Sigmoid colon (tissue), 7 donors: ENCODE results near the gene CDX2. TPM values are rescaled to one million over a fixed set of nuclear protein-coding genes. Genes with fewer than 3 reads are reported as not detected.

Source experiments
- DNase-seq: peaks from one replicate; pipeline ENCODE4 v3.0.0-alpha.2; 2019
- H3K27ac ChIP-seq, 4 donors: fragments of 200-600 bp; sonication (generic); one replicate each; pipeline ENCODE4 v1.5.1; 2016 to 2019; ENCODE audit warnings: mild to moderate bottlenecking in 1 of 4
- H3K27me3 ChIP-seq, 3 donors: fragments of 200-600 bp; sonication (generic); one replicate each; pipeline ENCODE4 v1.5.1; 2019; ENCODE audit warnings: mild to moderate bottlenecking in 1 of 3
- H3K36me3 ChIP-seq, 4 donors: fragments of 200-600 bp; sonication (generic); one replicate each; pipeline ENCODE4 v1.5.1; 2016 to 2019
- H3K4me1 ChIP-seq, 4 donors: fragments of 200-600 bp; sonication (generic); one replicate each; pipeline ENCODE4 v1.5.1; 2017 to 2019
- H3K4me3 ChIP-seq, 4 donors: fragments of 200-600 bp; sonication (generic); one replicate each; pipeline ENCODE4 v1.5.1; 2017 to 2019; ENCODE audit warnings: mild to moderate bottlenecking in 2 of 4, moderate library complexity in 1 of 4
- H3K9me3 ChIP-seq, 4 donors: fragments of 200-600 bp in 3 of 4; sonication (generic) in 3 of 4; one replicate each; pipeline versions ENCODE4 v1.5.1 to v1.6.1; 2013 to 2019
- EP300 ChIP-seq, 4 donors: sonication (generic); formaldehyde crosslinking; IDR thresholded peaks; one replicate each; pipeline ENCODE4 v1.6.1; 2017; ENCODE audit warnings: antibody characterized with exemption in 4 of 4
- POLR2A ChIP-seq, 2 donors: fragments of 450-650 bp; IDR thresholded peaks; one replicate each; pipeline ENCODE4 v1.6.1; 2016; ENCODE audit warnings: antibody characterized with exemption in 2 of 2, mild to moderate bottlenecking in 2 of 2, moderate library complexity in 2 of 2
- POLR2AphosphoS5 ChIP-seq, 4 donors: sonication (generic); formaldehyde crosslinking; IDR thresholded peaks; one replicate each; pipeline ENCODE4 v1.6.1; 2017; ENCODE audit warnings: antibody characterized with exemption in 4 of 4
- WGBS, 2 donors: extraction: QIAGEN DNeasy Blood & Tissue Kit; methylation state at CpG; one replicate each; pipeline ENCODE4 v1.1.7; 2013; 5-methylcytosine and 5-hydroxymethylcytosine counted together
- intact Hi-C: fragments of 100-400 bp; cut with DNase I; formaldehyde crosslinking; loops from one replicate; pipeline ENCODE4 v1.15.1; 2023
- polyA plus RNA-seq, 3 donors: library from polyadenylated mRNA; stranded (reverse); fragments of 200-250 nt; gene quantifications; one replicate each; pipeline ENCODE4 v1.2.3, GENCODE V29; 2013
- total RNA-seq, 4 donors: library from RNA; depleted of rRNA; stranded (reverse); fragments of >200 nt; gene quantifications; one replicate each; pipeline ENCODE4 v1.1.0, GENCODE V29; 2016
- TF ChIP-seq, protein P1 (sequence below), 4 experiments: fragments of 450-650 bp in 3 of 4; fragments of 200-600 bp in 1 of 4; IDR thresholded peaks; one replicate each; pipeline ENCODE4 v1.5.1; 2016 to 2019; ENCODE audit warnings: antibody characterized with exemption in 4 of 4, mild to moderate bottlenecking in 3 of 4, moderate library complexity in 2 of 4
- donor health status: healthy with polysubstance abuse.
- donor health status: Bipolar disorder and iron deficiency.
- donor health status: healthy.

The CDX2 gene
- total and polyA plus RNA-seq, 7 donors = 146 to 220 (median 168) TPM; not detected in 4

GRCh38 chr13:27985600-27985999 is 16.5 kb upstream of the CDX2 start:
- H3K36me3 ChIP-seq = no peaks in the 10 kb centered on the region
- no peak overlapping the region for H3K27ac ChIP-seq
- peaks cover 14 to 81% (median 47%) of the 10 kb centered on the region in 3 donors for H3K27me3 ChIP-seq
- no peak for DNase-seq
- TF ChIP-seq EP300 (IDR thresholded peaks at IDR 0.05) (no peak), POLR2AphosphoS5 (IDR thresholded peaks at IDR 0.05) (no peak), POLR2A (IDR thresholded peaks at IDR 0.05) (no peak)
- TF ChIP-seq, protein P1, sequence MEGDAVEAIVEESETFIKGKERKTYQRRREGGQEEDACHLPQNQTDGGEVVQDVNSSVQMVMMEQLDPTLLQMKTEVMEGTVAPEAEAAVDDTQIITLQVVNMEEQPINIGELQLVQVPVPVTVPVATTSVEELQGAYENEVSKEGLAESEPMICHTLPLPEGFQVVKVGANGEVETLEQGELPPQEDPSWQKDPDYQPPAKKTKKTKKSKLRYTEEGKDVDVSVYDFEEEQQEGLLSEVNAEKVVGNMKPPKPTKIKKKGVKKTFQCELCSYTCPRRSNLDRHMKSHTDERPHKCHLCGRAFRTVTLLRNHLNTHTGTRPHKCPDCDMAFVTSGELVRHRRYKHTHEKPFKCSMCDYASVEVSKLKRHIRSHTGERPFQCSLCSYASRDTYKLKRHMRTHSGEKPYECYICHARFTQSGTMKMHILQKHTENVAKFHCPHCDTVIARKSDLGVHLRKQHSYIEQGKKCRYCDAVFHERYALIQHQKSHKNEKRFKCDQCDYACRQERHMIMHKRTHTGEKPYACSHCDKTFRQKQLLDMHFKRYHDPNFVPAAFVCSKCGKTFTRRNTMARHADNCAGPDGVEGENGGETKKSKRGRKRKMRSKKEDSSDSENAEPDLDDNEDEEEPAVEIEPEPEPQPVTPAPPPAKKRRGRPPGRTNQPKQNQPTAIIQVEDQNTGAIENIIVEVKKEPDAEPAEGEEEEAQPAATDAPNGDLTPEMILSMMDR (IDR thresholded peaks at IDR 0.05) = no peak
- peaks cover 0 to 2% (median 2%) of the 10 kb centered on the region in 4 donors for H3K4me1 ChIP-seq
- H3K4me3 ChIP-seq = no peak overlapping the region
- WGBS, 2 donors = 88 to 91% methylated on average over 1 of the region's 1 CpG
- intact Hi-C loops = loop anchor here (10.0 kb wide), 1 partner anchor 1041 kb away; no protein-coding TSS in a partner anchor
- H3K9me3 ChIP-seq = no peaks in the 10 kb centered on the region

GRCh38 chr13:27982361-27982760 is 13.2 kb upstream of the CDX2 start:
- Histone ChIP-seq H3K27me3 (peaks cover 39 to 95% (median 70%) of the 10 kb centered on the region in 3 donors), H3K4me3 (no peak overlapping the region), H3K27ac (no peak overlapping the region), H3K9me3 (no peaks in the 10 kb centered on the region), H3K36me3 (no peaks in the 10 kb centered on the region), H3K4me1 (peaks cover 0 to 34% (median 26%) of the 10 kb centered on the region in 4 donors)
- no peak for DNase-seq
- TF ChIP-seq, protein P1 (IDR thresholded peaks at IDR 0.05) = no peak
- TF ChIP-seq EP300 (IDR thresholded peaks at IDR 0.05) (no peak), POLR2AphosphoS5 (IDR thresholded peaks at IDR 0.05) (no peak), POLR2A (IDR thresholded peaks at IDR 0.05) (no peak)
- intact Hi-C loops = loop anchor here (2.0 to 10.0 kb wide), 3 partner anchors 150 to 1038 kb away; no protein-coding TSS in a partner anchor
- 81 to 88% methylated on average over 2 of the region's 2 CpGs for WGBS, 2 donors

GRCh38 chr13:27981006-27981708 is 12.0 kb upstream of the CDX2 start:
- Histone ChIP-seq H3K27me3 (peaks cover 44 to 97% (median 82%) of the 10 kb centered on the region in 3 donors), H3K27ac (no peak overlapping the region), H3K4me1 (peaks cover 0 to 34% (median 26%) of the 10 kb centered on the region in 4 donors), H3K9me3 (no peaks in the 10 kb centered on the region), H3K36me3 (no peaks in the 10 kb centered on the region), H3K4me3 (no peak overlapping the region)
- WGBS, 2 donors = 11 to 48% methylated on average over 11 of the region's 11 CpGs
- no peak for DNase-seq
- TF ChIP-seq, protein P1 (IDR thresholded peaks at IDR 0.05) = no peak
- TF ChIP-seq POLR2A (IDR thresholded peaks at IDR 0.05) = no peak
- TF ChIP-seq POLR2AphosphoS5 (IDR thresholded peaks at IDR 0.05) = no peak
- TF ChIP-seq EP300 (IDR thresholded peaks at IDR 0.05) = no peak
- intact Hi-C loops = loop anchor here (5.0 to 10.0 kb wide), 2 partner anchors 604 to 1036 kb away; no protein-coding TSS in a partner anchor

- no peak overlapping the region for H3K27ac ChIP-seq
- no peaks in the 10 kb centered on the region for H3K36me3 ChIP-seq
- no peak for DNase-seq
- TF ChIP-seq POLR2A (IDR thresholded peaks at IDR 0.05) = no peak
- TF ChIP-seq, protein P1 (IDR thresholded peaks at IDR 0.05) = no peak
- peaks cover 49 to 97% (median 87%) of the 10 kb centered on the region in 3 donors for H3K27me3 ChIP-seq
- H3K9me3 ChIP-seq = no peaks in the 10 kb centered on the region
- no peak overlapping the region for H3K4me3 ChIP-seq
- H3K4me1 ChIP-seq = peaks cover 0 to 40% (median 29%) of the 10 kb centered on the region in 4 donors
- intact Hi-C loops = loop anchor here (5.0 to 10.0 kb wide), 2 partner anchors 603 to 1036 kb away; no protein-coding TSS in a partner anchor
- WGBS, 2 donors = 1 to 11% methylated on average over 54 of the region's 54 CpGs
Observed at GRCh38 chr13:27980280-27980998, 11.3 kb upstream of the CDX2 start.
